ENCODE measurements around the gene FBLN5. TPM values are rescaled to one million over a fixed set of nuclear protein-coding genes. Genes with fewer than 3 reads are reported as not detected.

FBLN5 gene
- total RNA-seq, 1 donor from 2014 or later: 4.9 TPM

- no peak for DNase-seq (ENCODE audit: low read depth)
Measured at GRCh38 chr14:91831337-91831736, 116.2 kb downstream of the FBLN5 start.

- DNase-seq (ENCODE audit: low read depth): peak; percentile 5
Measured at GRCh38 chr14:91830777-91831176, 116.7 kb downstream of the FBLN5 start.

GRCh38 chr14:91829511-91829910 is 118.0 kb downstream of the FBLN5 start:
- DNase-seq (ENCODE audit: low read depth): no peak

GRCh38 chr14:91827746-91828145 is 119.7 kb downstream of the FBLN5 start:
- DNase-seq (ENCODE audit: low read depth): no peak

Other genes with a start within 250 kb of the FBLN5 start
- gene CATSPERB, start 215.6 kb downstream of the FBLN5 start, total RNA-seq: not detected in 2 replicates
- gene TC2N, start 80.2 kb downstream of the FBLN5 start, total RNA-seq: not detected in 2 replicates
- gene TRIP11, start 92.4 kb upstream of the FBLN5 start, total RNA-seq: 28.8 and 37.3 TPM in 2 replicates
- gene ATXN3, start 158.9 kb upstream of the FBLN5 start, total RNA-seq: 25.2 and 42.8 TPM in 2 replicates
- 511 and 521 TPM in 2 replicates for gene NDUFB1, start 174.0 kb upstream of the FBLN5 start, total RNA-seq
- 54.7 and 65.2 TPM in 2 replicates for gene CPSF2, start 174.3 kb upstream of the FBLN5 start, total RNA-seq

Measured in myocyte (in vitro differentiated cells).